ENCODE results near the gene ZDHHC21.
"Not testable (repeated sequence)": the region's sequence is repeated elsewhere in the genome, so short reads cannot be mapped to it uniquely, and the experiment has no call there.

The ZDHHC21 gene

GRCh38 chr9:14678776-14679175 lies 14.5 kb downstream of the ZDHHC21 start:
- no peak for DNase-seq

GRCh38 chr9:14677872-14678271 lies 15.4 kb downstream of the ZDHHC21 start:
- DNase-seq, result no peak

- no peak for DNase-seq
Measured at GRCh38 chr9:14677396-14677795, 15.8 kb downstream of the ZDHHC21 start.

GRCh38 chr9:14674630-14675029 lies 18.6 kb downstream of the ZDHHC21 start:
- no peak for DNase-seq

DNA sequence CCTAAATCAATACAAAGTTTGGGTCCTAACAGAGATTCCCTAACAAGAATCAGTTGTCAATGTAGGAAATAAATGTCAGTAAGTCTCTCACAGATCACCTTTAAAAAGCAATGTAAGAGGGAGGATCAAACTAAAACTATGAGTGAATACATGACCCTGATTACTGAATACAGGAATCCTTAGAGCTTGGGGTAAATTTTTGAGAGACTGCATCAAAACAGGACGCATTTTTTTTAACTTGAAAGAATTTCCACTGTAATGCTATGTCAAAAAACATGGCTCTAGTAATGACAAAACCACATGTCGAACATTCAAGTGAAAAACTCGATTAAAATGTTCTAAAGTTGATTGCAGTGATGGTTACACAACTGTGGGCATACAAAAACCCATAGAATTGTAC lies 21.9 kb downstream of the ZDHHC21 start:
- DNase-seq, result no peak

DNA sequence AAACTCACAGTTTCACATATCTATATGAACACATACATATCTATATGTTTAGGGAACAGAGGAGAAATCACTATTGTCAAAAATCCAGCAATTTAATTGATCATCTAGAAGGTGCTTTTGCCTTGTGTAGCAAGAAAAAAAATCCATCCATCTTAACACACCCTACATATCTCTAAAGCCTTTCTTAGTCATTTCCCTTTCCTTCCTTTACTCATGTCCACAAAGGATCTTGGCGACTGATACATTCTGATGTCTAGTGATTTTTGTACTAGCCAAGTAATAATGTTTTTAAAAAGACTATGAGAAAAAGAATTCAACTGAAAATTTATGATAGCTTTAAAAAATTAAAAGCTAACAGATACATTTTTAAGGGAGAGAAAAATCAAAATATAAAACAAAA lies 22.5 kb downstream of the ZDHHC21 start:
- no peak for DNase-seq

GRCh38 chr9:14664022-14664421 lies 29.2 kb downstream of the ZDHHC21 start:
- not testable (repeated sequence) for DNase-seq

GRCh38 chr9:14662060-14662453 lies 31.2 kb downstream of the ZDHHC21 start:
- no peak for DNase-seq

DNA sequence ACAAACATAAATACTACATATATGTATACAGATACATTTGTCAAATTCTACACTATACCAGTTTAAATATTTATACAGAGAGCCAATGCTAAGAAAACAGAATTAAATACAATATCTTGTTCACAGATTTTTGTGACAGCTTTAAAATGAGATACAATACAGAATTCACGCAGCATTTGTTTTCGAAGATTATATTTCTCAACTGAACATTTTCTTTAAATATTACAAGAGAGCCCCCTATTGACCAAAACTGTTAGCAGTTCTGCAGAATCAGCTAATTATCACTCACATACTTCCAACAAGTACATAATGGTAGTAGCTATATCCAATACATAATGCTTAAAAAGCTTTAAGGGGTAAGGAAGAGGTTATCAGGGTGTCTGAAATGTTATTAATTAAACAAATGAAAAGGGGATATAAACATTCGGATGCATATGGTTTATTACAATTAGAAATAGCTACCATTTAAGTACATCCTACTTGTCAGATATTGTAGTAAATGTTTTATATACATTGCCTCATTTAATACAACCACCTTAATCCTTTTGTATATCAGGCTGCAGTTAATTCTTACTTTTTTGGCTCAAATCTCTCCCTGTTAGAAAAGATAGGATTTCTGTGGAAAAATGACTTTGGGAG lies 31.7 kb downstream of the ZDHHC21 start:
- peak; percentile 14 to 43 for DNase-seq

GRCh38 chr9:14660721-14661120 lies 32.5 kb downstream of the ZDHHC21 start:
- DNase-seq, result no peak

DNA sequence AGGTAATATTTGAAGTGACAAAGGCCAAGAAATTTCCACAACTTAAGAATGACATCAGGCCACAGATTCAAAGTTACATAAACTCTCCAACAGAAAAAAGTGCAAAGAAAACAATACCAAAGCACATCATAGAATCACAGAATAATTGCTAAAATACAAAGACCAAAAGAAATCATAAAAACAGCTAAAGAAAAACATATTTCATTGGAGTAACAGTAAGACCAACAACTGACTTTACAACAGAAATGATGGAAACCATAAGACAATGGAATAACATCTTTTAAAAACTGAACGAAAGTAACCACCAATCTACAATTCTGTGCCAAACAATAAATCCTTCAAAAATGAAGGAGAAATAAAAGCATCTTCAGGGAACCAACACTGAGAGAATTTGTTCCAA lies 38.3 kb downstream of the ZDHHC21 start:
- no peak for DNase-seq

- no peak for DNase-seq
Measured at GRCh38 chr9:14653511-14653910, 39.7 kb downstream of the ZDHHC21 start.

DNA sequence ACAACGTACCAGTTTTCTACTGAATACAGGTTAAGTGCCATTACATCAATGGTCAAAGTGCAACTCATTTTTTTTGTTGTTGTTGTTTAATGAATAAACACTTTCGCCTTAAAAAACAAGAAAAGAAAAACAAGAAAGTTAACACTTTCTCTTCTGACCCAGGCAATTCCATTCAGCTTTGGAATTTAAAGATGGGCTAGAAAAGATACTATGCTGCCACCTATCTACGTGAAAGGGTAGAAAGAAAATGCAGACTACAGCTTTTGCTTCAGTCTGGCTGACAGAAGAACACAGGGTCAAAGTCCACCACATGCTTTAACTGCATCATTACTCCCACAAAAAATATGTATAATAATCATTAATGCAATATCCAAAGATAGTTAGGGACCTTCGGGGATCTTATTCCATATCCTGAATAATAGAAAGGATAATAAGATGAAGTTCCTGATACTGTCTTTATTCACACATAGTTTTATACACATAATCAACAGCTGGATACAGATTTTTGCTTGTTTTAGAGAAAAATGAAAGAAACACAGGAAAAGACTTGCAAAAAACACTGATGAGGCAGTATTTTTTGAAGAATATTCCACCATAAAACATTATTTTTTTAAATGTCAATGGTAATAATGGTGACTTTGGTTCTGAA lies 40.4 kb downstream of the ZDHHC21 start:
- DNase-seq, result peak; percentile 10 to 35

- DNase-seq, result no peak
Measured at GRCh38 chr9:14650596-14650995, 42.6 kb downstream of the ZDHHC21 start.

DNA sequence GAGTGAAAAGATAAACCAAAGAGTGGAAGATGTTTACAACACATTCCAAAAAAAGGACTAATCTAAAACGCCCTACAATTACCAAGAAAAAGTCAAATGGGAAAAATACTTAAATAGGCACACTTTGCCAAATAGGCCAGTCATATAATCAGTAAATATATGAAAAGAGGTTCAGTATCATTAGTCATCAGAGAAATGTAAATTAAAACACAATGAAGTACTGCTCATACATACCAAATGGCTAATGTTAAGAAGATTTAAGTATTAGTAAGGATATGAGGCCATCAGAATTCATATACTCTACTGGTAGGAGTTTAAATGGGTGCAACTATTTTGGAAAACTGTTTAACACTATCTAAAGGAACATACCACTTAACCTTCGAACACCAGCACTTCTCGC lies 47.6 kb downstream of the ZDHHC21 start:
- DNase-seq, result no peak

- DNase-seq, result no peak
Measured at GRCh38 chr9:14640967-14641366, 52.3 kb downstream of the ZDHHC21 start.

DNA sequence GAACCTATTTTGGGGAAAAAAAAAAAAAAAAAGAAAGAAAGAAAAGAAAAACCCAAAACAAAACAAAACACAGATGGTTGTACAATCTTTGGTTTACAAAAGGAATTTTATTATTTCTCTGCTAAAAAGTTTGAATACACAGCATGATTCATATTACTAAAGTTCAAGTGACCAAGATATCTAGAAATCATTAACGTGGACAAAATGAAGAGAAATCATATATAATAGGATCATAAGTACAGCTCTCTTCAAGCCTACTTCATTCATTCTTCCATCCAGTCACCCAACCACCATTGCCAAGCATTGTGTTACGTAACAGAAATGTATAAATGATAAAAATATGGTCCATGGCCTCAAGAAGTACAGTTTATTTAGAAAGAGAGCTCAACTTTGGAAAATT lies 52.9 kb downstream of the ZDHHC21 start:
- DNase-seq, result no peak

DNA sequence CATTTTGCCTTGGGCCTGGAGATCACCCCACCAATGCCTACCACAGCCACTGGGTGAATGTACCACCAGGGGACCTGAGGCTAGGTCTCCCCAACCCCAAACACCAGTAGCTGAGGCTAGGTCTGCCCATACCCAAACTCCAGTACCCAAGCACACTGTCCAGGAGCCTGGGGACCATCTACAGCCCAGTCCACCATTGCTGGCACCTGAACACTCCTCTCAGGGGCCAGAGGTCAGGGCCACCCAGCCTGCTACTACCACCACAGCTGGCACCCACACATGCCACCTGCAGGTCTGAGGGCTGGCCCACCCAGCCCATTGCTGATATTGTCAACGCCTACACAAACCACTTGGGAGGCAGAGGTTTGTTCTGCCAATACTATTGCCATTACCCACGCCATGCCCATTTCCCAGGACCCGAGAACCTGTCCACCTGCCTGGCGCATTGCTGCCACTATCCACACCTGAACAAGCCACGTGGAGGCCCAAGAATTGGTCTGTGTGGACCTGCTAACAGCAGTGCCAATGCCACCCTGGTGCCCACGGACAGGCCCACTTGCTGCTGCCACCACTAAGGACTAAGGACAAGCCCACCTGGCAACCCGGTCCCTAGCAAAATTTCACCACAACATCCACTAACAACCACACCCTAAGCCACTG lies 59.2 kb downstream of the ZDHHC21 start:
- no peak for DNase-seq

GRCh38 chr9:14633148-14633547 lies 60.1 kb downstream of the ZDHHC21 start:
- no peak for DNase-seq

- DNase-seq, result no peak
Measured at GRCh38 chr9:14627513-14627912, 65.7 kb downstream of the ZDHHC21 start.

DNA sequence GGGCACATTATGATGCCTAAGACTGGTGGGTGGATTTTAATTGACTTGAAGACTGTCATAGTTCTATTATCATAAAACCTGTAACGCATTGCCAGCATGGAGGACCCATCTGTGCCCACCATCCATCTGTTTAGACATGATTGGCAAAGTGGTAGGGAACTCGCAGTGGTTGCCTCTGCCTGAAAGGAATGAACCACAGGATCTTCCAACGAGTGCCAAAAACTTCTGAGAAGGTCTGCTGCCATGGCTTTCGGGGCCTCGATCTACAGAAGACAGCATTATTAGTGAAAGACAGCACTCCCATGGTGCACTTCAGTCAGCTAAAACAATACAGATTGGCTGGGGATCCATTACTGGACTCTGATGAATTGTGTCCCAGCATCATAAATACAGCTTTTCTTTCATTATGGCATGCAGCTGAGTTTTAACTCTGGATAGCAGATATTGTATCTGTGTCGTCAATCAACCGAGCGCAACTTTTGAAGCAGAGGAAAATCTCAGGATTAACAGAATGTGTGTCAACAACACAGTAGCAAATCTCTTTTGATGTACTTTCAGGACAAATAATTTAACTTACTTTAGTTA lies 74.3 kb downstream of the ZDHHC21 start:
- no peak for DNase-seq

DNA sequence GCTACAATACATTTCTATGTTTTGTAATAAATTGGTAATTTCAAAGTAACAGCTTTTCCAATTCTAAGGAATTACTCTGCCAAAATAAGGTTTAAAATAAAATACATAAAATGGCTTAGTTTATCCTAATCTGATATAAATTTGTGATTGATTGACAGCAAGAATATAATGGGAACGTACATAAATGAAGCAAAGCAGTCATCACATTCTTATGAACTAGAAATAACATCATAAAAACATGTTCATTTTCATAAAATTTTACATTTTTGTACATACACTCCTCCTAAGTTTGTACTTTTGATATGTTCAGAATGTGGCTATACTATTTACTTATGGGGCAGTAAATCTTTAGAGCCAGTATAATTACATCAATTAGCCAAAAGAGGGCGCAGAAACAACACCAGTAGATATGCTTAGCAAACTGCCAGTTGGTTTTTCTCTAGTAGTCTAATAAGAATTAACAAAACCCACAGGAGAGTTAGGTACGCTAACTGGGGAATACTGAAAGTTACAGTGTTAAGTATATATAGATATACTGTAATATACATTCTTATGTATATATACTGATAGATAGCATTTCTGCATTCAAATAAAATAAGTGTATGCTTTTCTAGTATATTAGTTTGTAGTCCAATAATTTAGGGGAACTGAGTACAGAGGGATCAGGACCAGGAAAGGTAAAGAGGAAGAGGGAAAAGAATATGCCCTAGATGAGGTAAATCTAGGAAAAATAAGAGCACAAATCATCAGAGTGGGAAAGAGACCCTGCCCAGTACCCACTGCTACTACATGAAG lies 76.8 kb downstream of the ZDHHC21 start:
- DNase-seq, result peak; percentile 40 to 58

- DNase-seq, result no peak
Measured at GRCh38 chr9:14608540-14608939, 84.7 kb downstream of the ZDHHC21 start.

All from Kasumi-1 (cell line).